ENCODE data around the gene INPP4B. TPM values are rescaled to one million over a fixed set of nuclear protein-coding genes. Genes with fewer than 3 reads are reported as not detected.

Gene INPP4B
- total and polyA plus RNA-seq, 2 donors (not counting 1 experiment from before 2014, with no cell fraction given) = 19.7 to 22.2 TPM

DNA sequence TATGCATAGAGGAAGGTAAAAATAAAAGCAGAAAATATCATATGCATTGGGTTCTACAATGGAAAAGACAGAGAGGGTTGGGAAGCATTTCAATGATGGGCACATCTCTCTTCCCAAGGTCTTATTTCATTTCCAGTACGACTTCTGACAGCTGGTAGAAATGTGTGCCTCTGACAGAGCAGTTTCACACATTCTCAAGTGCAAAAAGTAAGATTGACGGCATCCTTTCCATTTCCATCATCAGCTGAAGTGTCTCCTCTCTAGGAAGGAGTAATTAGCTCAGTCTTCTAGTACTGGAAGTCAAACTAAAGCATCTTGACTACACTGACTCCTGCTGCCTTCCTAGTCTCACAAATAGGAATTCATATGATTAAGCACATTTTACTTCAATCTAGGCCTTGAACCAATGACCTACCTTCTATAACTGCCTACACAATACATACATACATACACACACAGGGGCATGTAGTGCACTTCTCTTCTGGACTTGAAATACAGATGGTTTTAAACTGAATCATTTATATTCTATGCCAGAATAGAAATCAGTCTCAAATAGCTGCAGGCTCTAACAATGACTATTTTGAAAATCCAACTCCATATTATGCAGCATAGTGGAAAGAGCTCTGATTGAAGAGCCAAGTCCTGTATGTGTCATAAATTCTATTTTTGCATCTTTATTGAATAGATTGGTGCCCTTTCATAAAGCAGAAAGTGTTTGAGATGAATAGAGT is 473.4 kb downstream of the INPP4B start:
- TF ChIP-seq, protein P1, sequence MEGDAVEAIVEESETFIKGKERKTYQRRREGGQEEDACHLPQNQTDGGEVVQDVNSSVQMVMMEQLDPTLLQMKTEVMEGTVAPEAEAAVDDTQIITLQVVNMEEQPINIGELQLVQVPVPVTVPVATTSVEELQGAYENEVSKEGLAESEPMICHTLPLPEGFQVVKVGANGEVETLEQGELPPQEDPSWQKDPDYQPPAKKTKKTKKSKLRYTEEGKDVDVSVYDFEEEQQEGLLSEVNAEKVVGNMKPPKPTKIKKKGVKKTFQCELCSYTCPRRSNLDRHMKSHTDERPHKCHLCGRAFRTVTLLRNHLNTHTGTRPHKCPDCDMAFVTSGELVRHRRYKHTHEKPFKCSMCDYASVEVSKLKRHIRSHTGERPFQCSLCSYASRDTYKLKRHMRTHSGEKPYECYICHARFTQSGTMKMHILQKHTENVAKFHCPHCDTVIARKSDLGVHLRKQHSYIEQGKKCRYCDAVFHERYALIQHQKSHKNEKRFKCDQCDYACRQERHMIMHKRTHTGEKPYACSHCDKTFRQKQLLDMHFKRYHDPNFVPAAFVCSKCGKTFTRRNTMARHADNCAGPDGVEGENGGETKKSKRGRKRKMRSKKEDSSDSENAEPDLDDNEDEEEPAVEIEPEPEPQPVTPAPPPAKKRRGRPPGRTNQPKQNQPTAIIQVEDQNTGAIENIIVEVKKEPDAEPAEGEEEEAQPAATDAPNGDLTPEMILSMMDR (conservative IDR thresholded peaks at IDR 0.05 in 1 of 2, IDR thresholded peaks at IDR 0.05 in 1 of 2; ENCODE audit: low read depth in 1 of 2, low read length in 2 of 2) = no peak
- TF ChIP-seq EZH2 (IDR thresholded peaks at IDR 0.05; ENCODE audit: low read length, missing control alignments) = no peak
- no peaks in the 10 kb centered on the region for H4K20me1 ChIP-seq (ENCODE audit: control insufficient read depth, extremely low read depth, insufficient read depth, low read length)
- no peaks in the 10 kb centered on the region for H3K27me3 ChIP-seq (ENCODE audit: control insufficient read depth, insufficient read depth, low read length)
- H3K79me2 ChIP-seq (ENCODE audit: control insufficient read depth, insufficient read depth, low read length) = no peaks in the 10 kb centered on the region
- no peak overlapping the region for H3K4me3 ChIP-seq (replicated peaks in 1 of 4; ENCODE audit: control extremely low read depth in 1 of 4, insufficient read depth in 1 of 4, low read depth in 3 of 4, low read length in 4 of 4)
- no peak overlapping the region for H3K4me2 ChIP-seq (ENCODE audit: extremely low read depth, insufficient read depth, low read length)
- H3K36me3 ChIP-seq (ENCODE audit: control insufficient read depth, insufficient read depth, low read length) = no peaks in the 10 kb centered on the region
- H3K27ac ChIP-seq (ENCODE audit: insufficient read depth, low read length) = no peak overlapping the region
- H2AFZ ChIP-seq (ENCODE audit: low read length) = no peak overlapping the region
- H3K9ac ChIP-seq (ENCODE audit: insufficient read depth, low read length) = no peak overlapping the region
- peaks cover 15% of the 10 kb centered on the region for H3K4me1 ChIP-seq (ENCODE audit: control insufficient read depth, extremely low read depth, insufficient read depth, low read length)
- peak in 1 of 2 donors; percentile 34 for DNase-seq (ENCODE audit: low read depth in 2 of 2)
- H3K9me3 ChIP-seq (ENCODE audit: control insufficient read depth, insufficient read depth, low read depth, low read length) = no peaks in the 10 kb centered on the region

DNA sequence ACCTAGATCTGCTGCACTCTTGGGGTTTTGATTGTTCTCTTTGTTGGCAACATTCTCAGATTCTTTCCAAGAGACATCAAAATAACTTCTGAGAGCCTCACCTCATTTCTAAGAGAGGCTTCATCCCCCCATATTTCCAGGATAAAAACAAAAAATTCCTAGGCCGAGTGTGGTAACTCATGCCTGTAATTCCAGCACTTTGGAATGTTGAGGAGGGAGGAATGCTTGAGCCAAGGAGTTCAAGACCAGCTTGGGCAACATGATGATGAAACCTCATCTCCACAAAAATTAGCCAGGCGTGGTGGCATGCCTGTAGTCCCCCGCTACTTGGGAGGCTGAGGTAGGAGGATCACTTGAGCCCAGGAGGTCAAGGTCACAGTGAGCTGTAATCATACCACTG is 477.0 kb downstream of the INPP4B start:
- peak in 1 of 2 donors; percentile 40 for DNase-seq (ENCODE audit: low read depth in 2 of 2)
- TF ChIP-seq, protein P1 (conservative IDR thresholded peaks at IDR 0.05 in 1 of 2, IDR thresholded peaks at IDR 0.05 in 1 of 2; ENCODE audit: low read depth in 1 of 2, low read length in 2 of 2) = no peak
- TF ChIP-seq EZH2 (IDR thresholded peaks at IDR 0.05; ENCODE audit: low read length, missing control alignments) = no peak
- H3K36me3 ChIP-seq (ENCODE audit: control insufficient read depth, insufficient read depth, low read length) = no peaks in the 10 kb centered on the region
- no peaks in the 10 kb centered on the region for H3K79me2 ChIP-seq (ENCODE audit: control insufficient read depth, insufficient read depth, low read length)
- H3K4me1 ChIP-seq (ENCODE audit: control insufficient read depth, extremely low read depth, insufficient read depth, low read length) = peaks cover 17% of the 10 kb centered on the region
- no peak overlapping the region for H3K9ac ChIP-seq (ENCODE audit: insufficient read depth, low read length)
- no peak overlapping the region for H3K4me3 ChIP-seq (replicated peaks in 1 of 4; ENCODE audit: control extremely low read depth in 1 of 4, insufficient read depth in 1 of 4, low read depth in 3 of 4, low read length in 4 of 4)
- no peak overlapping the region for H2AFZ ChIP-seq (ENCODE audit: low read length)
- H3K4me2 ChIP-seq (ENCODE audit: extremely low read depth, insufficient read depth, low read length) = no peak overlapping the region
- H3K27ac ChIP-seq (ENCODE audit: insufficient read depth, low read length) = no peak overlapping the region
- H3K27me3 ChIP-seq (ENCODE audit: control insufficient read depth, insufficient read depth, low read length) = no peaks in the 10 kb centered on the region
- no peaks in the 10 kb centered on the region for H4K20me1 ChIP-seq (ENCODE audit: control insufficient read depth, extremely low read depth, insufficient read depth, low read length)
- no peaks in the 10 kb centered on the region for H3K9me3 ChIP-seq (ENCODE audit: control insufficient read depth, insufficient read depth, low read depth, low read length)

DNA sequence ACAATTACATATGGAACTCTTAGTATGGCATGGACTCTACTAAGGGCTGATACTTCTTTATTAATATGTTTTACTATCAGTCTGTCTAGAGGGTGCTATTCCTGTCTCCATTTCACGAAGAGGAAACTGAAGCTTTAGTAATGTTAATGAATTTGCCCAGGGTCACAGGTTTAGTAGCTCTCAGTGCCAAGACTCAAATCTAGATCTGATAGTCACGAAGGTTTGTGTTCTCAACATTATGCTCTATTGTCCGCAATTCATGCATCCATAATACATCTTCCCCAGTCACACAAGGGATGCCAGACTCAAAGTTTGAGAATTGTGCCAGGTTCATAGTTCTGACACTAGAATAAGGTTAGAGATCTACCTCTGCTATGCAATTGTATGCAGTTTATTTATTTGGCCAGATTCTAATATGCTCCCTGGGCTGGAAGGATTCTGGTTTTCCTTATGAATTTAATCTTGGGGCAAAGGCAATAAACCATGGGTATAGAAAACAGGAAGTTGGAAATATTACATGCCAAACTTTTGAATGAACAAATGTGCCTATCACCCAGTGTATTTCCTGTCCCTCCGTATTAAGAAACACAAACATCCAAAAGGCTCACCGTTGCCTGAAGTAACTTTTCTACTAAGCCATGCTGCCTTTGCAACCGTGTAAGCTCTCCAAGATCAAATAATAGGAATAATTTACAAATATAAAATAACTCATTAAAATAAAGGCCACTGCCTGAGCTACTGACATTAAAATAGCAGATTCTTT is 478.5 kb downstream of the INPP4B start:
- H3K4me3 ChIP-seq (replicated peaks in 1 of 4; ENCODE audit: control extremely low read depth in 1 of 4, insufficient read depth in 1 of 4, low read depth in 3 of 4, low read length in 4 of 4) = no peak overlapping the region
- no peaks in the 10 kb centered on the region for H3K79me2 ChIP-seq (ENCODE audit: control insufficient read depth, insufficient read depth, low read length)
- DNase-seq (ENCODE audit: low read depth in 2 of 2) = no peak

More for the DNA sequence above, 478.5 kb downstream of the INPP4B start:
- no peak overlapping the region for H2AFZ ChIP-seq (ENCODE audit: low read length)
- H3K4me1 ChIP-seq (ENCODE audit: control insufficient read depth, extremely low read depth, insufficient read depth, low read length) = peaks cover 7% of the 10 kb centered on the region
- no peak overlapping the region for H3K4me2 ChIP-seq (ENCODE audit: extremely low read depth, insufficient read depth, low read length)
- no peak overlapping the region for H3K9ac ChIP-seq (ENCODE audit: insufficient read depth, low read length)
- no peak for TF ChIP-seq EZH2 (IDR thresholded peaks at IDR 0.05; ENCODE audit: low read length, missing control alignments)
- TF ChIP-seq, protein P1 (conservative IDR thresholded peaks at IDR 0.05 in 1 of 2, IDR thresholded peaks at IDR 0.05 in 1 of 2; ENCODE audit: low read depth in 1 of 2, low read length in 2 of 2) = no peak
- H3K27me3 ChIP-seq (ENCODE audit: control insufficient read depth, insufficient read depth, low read length) = no peaks in the 10 kb centered on the region
- no peaks in the 10 kb centered on the region for H3K9me3 ChIP-seq (ENCODE audit: control insufficient read depth, insufficient read depth, low read depth, low read length)
- H4K20me1 ChIP-seq (ENCODE audit: control insufficient read depth, extremely low read depth, insufficient read depth, low read length) = no peaks in the 10 kb centered on the region
- H3K36me3 ChIP-seq (ENCODE audit: control insufficient read depth, insufficient read depth, low read length) = no peaks in the 10 kb centered on the region
- H3K27ac ChIP-seq (ENCODE audit: insufficient read depth, low read length) = no peak overlapping the region

Data from fibroblast of lung (primary cell).